Measurements from ENCODE around the gene CIC. TPM values are rescaled to one million over a fixed set of nuclear protein-coding genes. Genes with fewer than 3 reads are reported as not detected.

The CIC gene
- total and polyA plus RNA-seq, 4 experiments from 2014 or later = 3.5 to 82.6 (median 81.6) TPM; not detected in 1

GRCh38 chr19:42242069-42242511 lies 27.0 kb upstream of the CIC start:
- intact Hi-C loops (cut with micrococcal nuclease) = loop anchor here (1.0 to 5.0 kb wide), 5 partner anchors 22 to 180 kb away; partner anchors contain the start of genes MEGF8 and ZNF526
- Mint-ChIP-seq H3K9me3 (peaks cover 0 to 4% (median 0%) of the 10 kb centered on the region in 8 donors), H3K4me1 (peaks cover 26 to 68% (median 50%) of the 10 kb centered on the region in 4 donors), H3K36me3 (peaks cover 0 to 29% of the 10 kb centered on the region in 2 donors), H3K27me3 (no peaks in the 10 kb centered on the region), H3K27ac (peak overlapping the region; percentile 79 to 97 (median 89)), H3K4me3 (peak overlapping the region; percentile 82 to 97 (median 88))
- no peaks in the 10 kb centered on the region for H3K9me3 ChIP-seq (ENCODE audit: control insufficient read depth in 1 of 2, low read length in 2 of 2)
- no peak for DNase-seq
- ChIA-PET CTCF (ENCODE audit: partially characterized antibody) (interaction anchor here (1.0 to 8.1 kb wide), 8 partner anchors 12 to 109 kb away, joined by 4 to 77 read pairs (median 10); partner anchors contain the start of gene POU2F2), POLR2A (ENCODE audit: partially characterized antibody) (interaction anchor here (0.6 to 9.0 kb wide), 23 partner anchors 8 to 383 kb away, joined by 3 to 139 read pairs (median 8); partner anchors contain the start of genes CIC, DEDD2, ERF and PAFAH1B3)
- peak overlapping the region; percentile 89 for H3K27ac ChIP-seq (ENCODE audit: low read depth, low read length)
- peaks cover 55% of the 10 kb centered on the region for H3K4me1 ChIP-seq (ENCODE audit: insufficient read depth, low read length)
- H3K27me3 ChIP-seq (ENCODE audit: insufficient read depth, low read length) = no peaks in the 10 kb centered on the region
- H3K4me3 ChIP-seq (ENCODE audit: low read length in 2 of 2) = peak overlapping the region in 1 of 2 donors; percentile 54
- H3K36me3 ChIP-seq (ENCODE audit: insufficient read depth, low read length) = peaks cover 18% of the 10 kb centered on the region

GRCh38 chr19:42242512-42243409 lies 26.3 kb upstream of the CIC start, which contains the start of gene GSK3A:
TSS of gene GSK3A (minus strand) at chr19:42242602. CDS start at chr19:42242465, 137 bp downstream.
- H3K27me3 Mint-ChIP-seq = no peaks in the 10 kb centered on the region
- intact Hi-C loops (cut with micrococcal nuclease) = loop anchor here (1.0 to 5.0 kb wide), 5 partner anchors 22 to 180 kb away; partner anchors contain the start of genes MEGF8 and ZNF526

GRCh38 chr19:42244347-42245220 lies 24.5 kb upstream of the CIC start:
- Histone ChIP-seq H3K4me1 (ENCODE audit: insufficient read depth, low read length) (peaks cover 47% of the 10 kb centered on the region), H3K27me3 (ENCODE audit: insufficient read depth, low read length) (no peaks in the 10 kb centered on the region), H3K36me3 (ENCODE audit: insufficient read depth, low read length) (peaks cover 9% of the 10 kb centered on the region), H3K4me3 (ENCODE audit: low read length in 2 of 2) (peak overlapping the region; percentile 53 to 89), H3K27ac (ENCODE audit: low read depth, low read length) (peak overlapping the region; percentile 89), H3K9me3 (ENCODE audit: control insufficient read depth in 1 of 2, low read length in 2 of 2) (no peaks in the 10 kb centered on the region)
- peaks cover 0 to 25% of the 10 kb centered on the region in 2 donors for H3K36me3 Mint-ChIP-seq
- peaks cover 0 to 4% (median 0%) of the 10 kb centered on the region in 8 donors for H3K9me3 Mint-ChIP-seq
- peaks cover 26 to 62% (median 44%) of the 10 kb centered on the region in 4 donors for H3K4me1 Mint-ChIP-seq
- peak; percentile 89 to 95 (median 91) for DNase-seq
- peak overlapping the region; percentile 77 to 99 (median 99) for H3K27ac Mint-ChIP-seq
- H3K4me3 Mint-ChIP-seq = peak overlapping the region; percentile 94 to 99 (median 97)
- H3K27me3 Mint-ChIP-seq = no peaks in the 10 kb centered on the region
- CTCF ChIA-PET (ENCODE audit: partially characterized antibody) = interaction anchor here (1.0 to 8.1 kb wide), 13 partner anchors 8 to 136 kb away, joined by 3 to 77 read pairs (median 7); partner anchors contain the start of genes POU2F2 and ZNF526
- POLR2A ChIA-PET (ENCODE audit: partially characterized antibody) = interaction anchor here (0.8 to 9.0 kb wide), 16 partner anchors 9 to 111 kb away, joined by 3 to 139 read pairs (median 14); partner anchors contain the start of genes CIC, DEDD2, ERF and PAFAH1B3
- intact Hi-C loops (cut with micrococcal nuclease) = loop anchor here (1.0 to 5.0 kb wide), 9 partner anchors 11 to 178 kb away; partner anchors contain the start of genes ERF and POU2F2

More at GRCh38 chr19:42242512-42243409, 26.3 kb upstream of the CIC start, which contains the start of gene GSK3A:
- no peaks in the 10 kb centered on the region for H3K27me3 ChIP-seq (ENCODE audit: insufficient read depth, low read length)
- peak; percentile 96 to 100 (median 99) for DNase-seq
- no peaks in the 10 kb centered on the region for H3K9me3 ChIP-seq (ENCODE audit: control insufficient read depth in 1 of 2, low read length in 2 of 2)
- Mint-ChIP-seq H3K27ac (peak within 1 kb of the TSS; percentile 86 to 99 (median 98)), H3K9me3 (peaks cover 0 to 4% (median 0%) of the 10 kb centered on the region in 8 donors), H3K4me3 (peak within 1 kb of the TSS; percentile 90 to 99 (median 96)), H3K36me3 (peaks cover 0 to 29% of the 10 kb centered on the region in 2 donors), H3K4me1 (peaks cover 26 to 69% (median 50%) of the 10 kb centered on the region in 4 donors)
- peak within 1 kb of the TSS; percentile 89 for H3K27ac ChIP-seq (ENCODE audit: low read depth, low read length)
- CTCF ChIA-PET (ENCODE audit: partially characterized antibody) = interaction anchor here (0.7 to 8.1 kb wide), 15 partner anchors 9 to 133 kb away, joined by 3 to 77 read pairs (median 5); partner anchors contain the start of genes ERF, POU2F2 and ZNF526
- POLR2A ChIA-PET (ENCODE audit: partially characterized antibody) = interaction anchor here (0.6 to 9.0 kb wide), 26 partner anchors 8 to 383 kb away, joined by 3 to 139 read pairs (median 7); partner anchors contain the start of genes CIC, DEDD2, ERF and PAFAH1B3
- H3K36me3 ChIP-seq (ENCODE audit: insufficient read depth, low read length) = peaks cover 18% of the 10 kb centered on the region
- H3K4me3 ChIP-seq (ENCODE audit: low read length in 2 of 2) = peak within 1 kb of the TSS; percentile 63 to 65
- peaks cover 55% of the 10 kb centered on the region for H3K4me1 ChIP-seq (ENCODE audit: insufficient read depth, low read length)

- no peak overlapping the region for H3K4me3 ChIP-seq (ENCODE audit: low read length in 2 of 2)
- H3K9me3 Mint-ChIP-seq = peaks cover 0 to 2% (median 0%) of the 10 kb centered on the region in 8 donors
- H3K27me3 ChIP-seq (ENCODE audit: insufficient read depth, low read length) = no peaks in the 10 kb centered on the region
- H3K27me3 Mint-ChIP-seq = no peaks in the 10 kb centered on the region
- CTCF ChIA-PET (ENCODE audit: partially characterized antibody) = interaction anchor here (1.0 to 8.1 kb wide), 7 partner anchors 15 to 135 kb away, joined by 4 to 77 read pairs (median 9); partner anchors contain the start of gene POU2F2
- no peaks in the 10 kb centered on the region for H3K9me3 ChIP-seq (ENCODE audit: control insufficient read depth in 1 of 2, low read length in 2 of 2)
- POLR2A ChIA-PET (ENCODE audit: partially characterized antibody) = interaction anchor here (1.2 to 9.0 kb wide), 11 partner anchors 8 to 112 kb away, joined by 3 to 139 read pairs (median 20); partner anchors contain the start of genes CIC, DEDD2, ERF and PAFAH1B3
- peaks cover 0 to 21% of the 10 kb centered on the region in 2 donors for H3K36me3 Mint-ChIP-seq
- intact Hi-C loops (cut with micrococcal nuclease) = loop anchor here (2.0 kb wide), 1 partner anchor 156 kb away; no protein-coding TSS in a partner anchor
- H3K4me1 Mint-ChIP-seq = peaks cover 24 to 56% (median 40%) of the 10 kb centered on the region in 4 donors
- peak overlapping the region; percentile 77 to 99 (median 99) for H3K27ac Mint-ChIP-seq
- H3K4me3 Mint-ChIP-seq = peak overlapping the region in 6 of 8 donors; percentile 94 to 99 (median 96)
- peak overlapping the region; percentile 89 for H3K27ac ChIP-seq (ENCODE audit: low read depth, low read length)
- DNase-seq = no peak
- peaks cover 42% of the 10 kb centered on the region for H3K4me1 ChIP-seq (ENCODE audit: insufficient read depth, low read length)
- peaks cover 3% of the 10 kb centered on the region for H3K36me3 ChIP-seq (ENCODE audit: insufficient read depth, low read length)
Measured at GRCh38 chr19:42245231-42245630, 23.8 kb upstream of the CIC start.

GRCh38 chr19:42246143-42246921 lies 22.7 kb upstream of the CIC start:
- no peak overlapping the region for H3K27ac ChIP-seq (ENCODE audit: low read depth, low read length)
- H3K4me3 ChIP-seq (ENCODE audit: low read length in 2 of 2) = no peak overlapping the region
- Mint-ChIP-seq H3K4me1 (peaks cover 18 to 57% (median 35%) of the 10 kb centered on the region in 4 donors), H3K27me3 (no peaks in the 10 kb centered on the region), H3K9me3 (peaks cover 0 to 2% (median 0%) of the 10 kb centered on the region in 8 donors), H3K27ac (peak overlapping the region in 4 of 7 donors; percentile 27 to 81 (median 78)), H3K36me3 (peaks cover 0 to 17% of the 10 kb centered on the region in 2 donors), H3K4me3 (peak overlapping the region in 3 of 8 donors; percentile 22 to 42 (median 30))
- intact Hi-C loops (cut with micrococcal nuclease) = no loop called here
- H3K27me3 ChIP-seq (ENCODE audit: insufficient read depth, low read length) = no peaks in the 10 kb centered on the region
- peaks cover 38% of the 10 kb centered on the region for H3K4me1 ChIP-seq (ENCODE audit: insufficient read depth, low read length)
- no peaks in the 10 kb centered on the region for H3K9me3 ChIP-seq (ENCODE audit: control insufficient read depth in 1 of 2, low read length in 2 of 2)
- DNase-seq = no peak
- ChIA-PET POLR2A (ENCODE audit: partially characterized antibody) (interaction anchor here (0.9 to 9.0 kb wide), 5 partner anchors 23 to 34 kb away, joined by 3 to 139 read pairs (median 5); partner anchors contain the start of genes CIC, DEDD2 and ZNF526), CTCF (ENCODE audit: partially characterized antibody) (interaction anchor here (0.5 to 8.1 kb wide), 8 partner anchors 24 to 138 kb away, joined by 3 to 77 read pairs (median 6); partner anchors contain the start of gene POU2F2)
- H3K36me3 ChIP-seq (ENCODE audit: insufficient read depth, low read length) = no peaks in the 10 kb centered on the region
